CD4-positive, alpha-beta memory T cell (primary cell): ENCODE data around the gene PLSCR2. TPM values are rescaled to one million over a fixed set of nuclear protein-coding genes. Genes with fewer than 3 reads are reported as not detected.

Source experiments
- CTCF ChIA-PET: fragments of 350-600 bp; sonication (Branson Sonifier 250); formaldehyde crosslinking; loops from one replicate; lab custom pipeline; 2021; ENCODE audit warnings: inconsistent platforms; ENCODE audit not compliant: partially characterized antibody; lab: Charles Lee
- POLR2A ChIA-PET: fragments of 350-600 bp; sonication (Branson Sonifier 250); formaldehyde crosslinking; loops from one replicate; lab custom pipeline; 2021; ENCODE audit not compliant: partially characterized antibody; lab: Charles Lee
- DNase-seq, 5 donors: peaks; one replicate each; pipeline versions ENCODE4 v3.0.0 to v3.0.0-alpha.2; 2020 to 2022; ENCODE audit warnings: mixed read lengths in 1 of 5
- H3K27ac ChIP-seq: one replicate; pipeline ENCODE4 v1.7.0; 2013; ENCODE audit warnings: low read depth, low read length
- H3K27me3 ChIP-seq: 2 replicates; pipeline ENCODE4 v1.7.0; 2013; ENCODE audit warnings: mild to moderate bottlenecking, low read length, moderate library complexity; ENCODE audit not compliant: insufficient read depth
- H3K36me3 ChIP-seq: 2 replicates; pipeline ENCODE4 v1.7.0; 2013; ENCODE audit warnings: mild to moderate bottlenecking, low read length, moderate library complexity; ENCODE audit not compliant: insufficient read depth
- H3K4me1 ChIP-seq: 2 replicates; pipeline ENCODE4 v1.7.0; 2013; ENCODE audit warnings: mild to moderate bottlenecking, low read length, moderate library complexity; ENCODE audit not compliant: insufficient read depth
- H3K4me3 ChIP-seq, 2 donors: one replicate each; pipeline ENCODE4 v1.7.0; 2013; ENCODE audit warnings: low read length in 2 of 2, mild to moderate bottlenecking in 1 of 2
- H3K9me3 ChIP-seq, 2 donors: one replicate each; pipeline ENCODE4 v1.7.0; 2013; ENCODE audit warnings: low read length in 2 of 2, control low read depth in 1 of 2; ENCODE audit not compliant: control insufficient read depth in 1 of 2
- H3K27ac Mint-ChIP-seq, 7 donors: one replicate each; pipeline ENCODE4 v1.8.0; 2020 to 2021; ENCODE audit warnings: mixed read lengths in 7 of 7, mild to moderate bottlenecking in 6 of 7, inconsistent platforms in 3 of 7, moderate library complexity in 3 of 7
- H3K27me3 Mint-ChIP-seq, 2 donors: one replicate each; pipeline ENCODE4 v1.8.0; 2020 to 2021; ENCODE audit warnings: mixed read lengths in 2 of 2
- H3K36me3 Mint-ChIP-seq, 2 donors: one replicate each; pipeline ENCODE4 v1.8.0; 2020 to 2021; ENCODE audit warnings: mixed read lengths in 2 of 2, inconsistent platforms in 1 of 2, mild to moderate bottlenecking in 1 of 2
- H3K4me1 Mint-ChIP-seq, 4 donors: one replicate each; pipeline ENCODE4 v1.8.0; 2020 to 2021; ENCODE audit warnings: mixed read lengths in 4 of 4, mild to moderate bottlenecking in 1 of 4
- H3K4me3 Mint-ChIP-seq, 8 donors: one replicate each; pipeline ENCODE4 v1.8.0; 2020 to 2021; ENCODE audit warnings: mixed read lengths in 8 of 8, mild to moderate bottlenecking in 7 of 8, moderate library complexity in 6 of 8, inconsistent platforms in 3 of 8
- H3K9me3 Mint-ChIP-seq, 8 donors: one replicate each; pipeline ENCODE4 v1.8.0; 2020 to 2021; ENCODE audit warnings: mixed read lengths in 8 of 8, mild to moderate bottlenecking in 5 of 8, inconsistent platforms in 3 of 8, moderate library complexity in 1 of 8
- intact Hi-C: fragments of 100-400 bp; cut with micrococcal nuclease; formaldehyde crosslinking; loops from one replicate; pipeline ENCODE4 v1.15.1; 2023
- polyA plus RNA-seq, 2 donors: library from polyadenylated mRNA; unstranded; fragments of 300-500 nt; fragmentation: Illumina TruSeq; gene quantifications; one replicate each; pipeline ENCODE4 v1.2.3, GENCODE V29; 2021
- total RNA-seq, 2 experiments: library from RNA; stranded (reverse); gene quantifications; one replicate each; pipeline ENCODE4 v1.2.3, GENCODE V29; 2021

PLSCR2 gene
- total and polyA plus RNA-seq, 4 experiments from 2014 or later = 0.20 to 0.76 (median 0.72) TPM; not detected in 1

DNA sequence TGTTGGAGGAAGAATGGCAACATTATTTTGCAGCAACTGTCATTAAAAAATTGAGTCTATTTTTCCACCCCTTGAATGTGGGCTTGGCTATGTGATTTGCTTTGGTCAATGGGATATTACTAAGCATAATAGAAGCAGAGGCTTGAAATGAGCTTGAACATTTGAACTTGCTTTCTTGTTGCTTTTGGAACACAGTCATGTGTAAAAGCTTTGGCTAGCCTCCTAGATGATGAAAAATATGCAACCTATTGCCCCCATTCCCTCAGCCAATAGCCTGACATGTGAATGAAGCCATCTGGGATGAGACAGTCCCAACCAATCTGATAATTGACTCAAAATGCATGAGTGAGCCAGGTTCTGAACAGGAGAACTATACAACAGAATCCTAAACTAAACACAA is 78.4 kb downstream of the PLSCR2 start:
- H3K4me1 ChIP-seq = no peaks in the 10 kb centered on the region
- H3K27ac ChIP-seq = no peak overlapping the region
- Mint-ChIP-seq H3K4me3 (no peak overlapping the region), H3K9me3 (peaks cover 0 to 2% (median 0%) of the 10 kb centered on the region in 8 donors), H3K36me3 (no peaks in the 10 kb centered on the region), H3K4me1 (no peaks in the 10 kb centered on the region), H3K27me3 (no peaks in the 10 kb centered on the region), H3K27ac (no peak overlapping the region)
- no peak for DNase-seq
- intact Hi-C loops = no loop called here
- CTCF ChIA-PET = no interaction called here
- H3K4me3 ChIP-seq = no peak overlapping the region
- no peaks in the 10 kb centered on the region for H3K27me3 ChIP-seq
- POLR2A ChIA-PET = no interaction called here
- no peaks in the 10 kb centered on the region for H3K9me3 ChIP-seq
- H3K36me3 ChIP-seq = no peaks in the 10 kb centered on the region

DNA sequence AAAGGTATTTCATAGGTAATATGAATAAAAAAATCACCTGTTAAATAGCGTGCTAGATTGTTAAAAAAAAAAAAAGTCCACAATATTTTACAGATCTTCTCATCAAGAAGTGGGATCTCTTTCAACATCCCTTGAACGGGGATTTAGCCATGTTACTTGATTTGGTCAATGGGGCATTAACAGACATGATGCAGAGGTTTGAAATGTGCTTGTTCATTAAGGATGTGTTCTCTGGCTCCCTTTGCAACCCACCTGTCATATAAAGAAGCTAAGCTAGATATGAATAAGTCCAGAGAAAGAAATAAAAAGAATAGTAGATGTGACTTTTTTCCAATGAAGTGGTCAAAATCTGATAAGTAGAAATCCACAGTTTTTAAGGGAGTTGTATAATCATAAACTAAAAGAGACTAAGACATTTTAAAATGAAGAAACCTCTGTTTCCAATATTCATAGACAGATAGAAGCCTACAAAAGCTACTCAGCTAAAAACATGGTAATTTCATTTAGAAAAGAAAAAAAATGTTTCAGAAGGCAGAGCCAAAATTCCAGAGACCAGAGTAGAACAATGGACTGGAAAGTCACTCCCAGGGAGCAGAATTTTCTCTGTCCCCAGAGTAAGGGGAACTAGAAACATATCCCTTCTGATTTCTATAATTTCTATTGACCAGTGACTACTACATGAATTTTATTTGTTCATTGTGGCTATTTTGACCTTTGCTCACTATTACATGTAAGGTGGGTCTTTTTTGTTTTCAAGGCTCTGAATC is 79.2 kb downstream of the PLSCR2 start:
- Histone ChIP-seq H3K4me3 (no peak overlapping the region), H3K9me3 (no peaks in the 10 kb centered on the region), H3K27me3 (no peaks in the 10 kb centered on the region), H3K4me1 (no peaks in the 10 kb centered on the region), H3K36me3 (no peaks in the 10 kb centered on the region), H3K27ac (no peak overlapping the region)
- no peak overlapping the region for H3K4me3 Mint-ChIP-seq
- H3K27ac Mint-ChIP-seq = no peak overlapping the region
- ChIA-PET POLR2A (no interaction called here), CTCF (no interaction called here)
- no peaks in the 10 kb centered on the region for H3K4me1 Mint-ChIP-seq
- intact Hi-C loops = no loop called here
- H3K36me3 Mint-ChIP-seq = no peaks in the 10 kb centered on the region
- H3K9me3 Mint-ChIP-seq = peaks cover 0 to 2% (median 0%) of the 10 kb centered on the region in 8 donors
- DNase-seq = no peak
- H3K27me3 Mint-ChIP-seq = peaks cover 0 to 2% of the 10 kb centered on the region in 2 donors

DNA sequence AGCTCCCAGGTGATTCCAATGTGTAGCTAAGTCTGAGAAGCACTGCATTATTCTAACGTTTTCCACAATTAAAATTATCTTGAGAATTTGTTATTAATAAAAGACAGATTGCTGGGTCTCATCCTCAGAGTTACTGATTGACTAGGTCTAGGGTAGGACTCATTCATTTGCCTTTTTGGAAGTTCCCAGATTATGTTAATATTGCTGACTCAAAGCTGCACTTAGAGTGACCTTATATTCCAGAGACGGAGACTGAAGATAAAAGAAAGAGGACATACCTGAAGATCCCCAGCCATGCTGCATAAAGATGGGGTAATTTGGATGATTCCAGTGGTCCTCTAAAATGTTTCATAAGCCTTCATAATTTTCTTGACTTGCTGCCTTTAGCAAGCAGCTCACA is 81.8 kb downstream of the PLSCR2 start:
- Mint-ChIP-seq H3K27ac (no peak overlapping the region), H3K9me3 (peaks cover 0 to 2% (median 0%) of the 10 kb centered on the region in 8 donors), H3K36me3 (no peaks in the 10 kb centered on the region), H3K4me1 (no peaks in the 10 kb centered on the region), H3K27me3 (peaks cover 0 to 2% of the 10 kb centered on the region in 2 donors), H3K4me3 (no peak overlapping the region)
- Histone ChIP-seq H3K4me3 (no peak overlapping the region), H3K4me1 (no peaks in the 10 kb centered on the region), H3K36me3 (no peaks in the 10 kb centered on the region), H3K27me3 (no peaks in the 10 kb centered on the region), H3K9me3 (no peaks in the 10 kb centered on the region), H3K27ac (no peak overlapping the region)
- ChIA-PET POLR2A (no interaction called here), CTCF (no interaction called here)
- no peak for DNase-seq
- intact Hi-C loops = no loop called here

DNA sequence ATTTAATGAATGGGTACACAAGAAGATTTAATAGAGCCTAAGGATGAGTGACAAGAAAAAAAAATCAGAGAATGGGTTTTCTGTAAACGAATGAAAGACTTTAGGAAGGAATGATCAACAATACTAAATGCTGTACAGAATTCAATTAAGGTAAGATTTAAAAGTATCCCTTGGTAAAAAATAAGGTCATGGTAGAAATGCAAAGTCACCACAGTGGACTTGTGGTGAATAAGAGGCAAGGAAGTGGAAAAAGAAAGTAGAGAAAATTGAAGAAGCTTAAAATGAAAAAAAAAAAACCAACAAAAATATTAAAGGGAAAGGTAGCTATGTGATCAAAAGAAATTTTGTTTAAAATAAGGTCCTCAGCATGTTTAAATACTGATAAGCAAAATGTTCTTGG is 82.4 kb downstream of the PLSCR2 start:
- H3K36me3 Mint-ChIP-seq = no peaks in the 10 kb centered on the region
- ChIA-PET CTCF (no interaction called here), POLR2A (no interaction called here)
- Histone ChIP-seq H3K27ac (no peak overlapping the region), H3K4me3 (no peak overlapping the region), H3K4me1 (no peaks in the 10 kb centered on the region), H3K27me3 (no peaks in the 10 kb centered on the region), H3K9me3 (no peaks in the 10 kb centered on the region), H3K36me3 (no peaks in the 10 kb centered on the region)
- peaks cover 0 to 2% (median 0%) of the 10 kb centered on the region in 8 donors for H3K9me3 Mint-ChIP-seq
- no peaks in the 10 kb centered on the region for H3K4me1 Mint-ChIP-seq
- H3K4me3 Mint-ChIP-seq = no peak overlapping the region
- intact Hi-C loops = no loop called here
- H3K27ac Mint-ChIP-seq = no peak overlapping the region
- H3K27me3 Mint-ChIP-seq = peaks cover 0 to 2% of the 10 kb centered on the region in 2 donors
- DNase-seq = no peak

DNA sequence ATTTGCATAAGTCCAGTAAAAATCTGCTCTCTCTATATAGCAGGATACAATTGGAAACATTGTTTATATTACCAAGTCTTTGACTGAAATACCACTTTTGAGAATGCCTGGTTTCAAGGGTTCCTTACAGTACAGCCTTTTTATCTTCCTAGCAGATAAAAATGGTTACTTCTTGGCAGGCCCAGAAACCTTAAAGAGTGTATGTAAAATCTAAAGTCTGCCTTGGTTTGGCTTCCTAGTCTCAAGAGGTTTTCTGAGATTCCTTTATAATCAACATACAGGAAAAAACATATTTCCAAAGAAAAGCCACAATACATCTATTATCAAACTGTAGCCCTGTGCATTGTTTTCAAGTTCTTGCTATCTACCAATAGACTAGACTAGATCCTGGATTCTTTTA is 84.6 kb downstream of the PLSCR2 start:
- no peaks in the 10 kb centered on the region for H3K4me1 ChIP-seq

More for the DNA sequence above, 84.6 kb downstream of the PLSCR2 start:
- DNase-seq = no peak
- Mint-ChIP-seq H3K36me3 (no peaks in the 10 kb centered on the region), H3K9me3 (peaks cover 0 to 2% (median 0%) of the 10 kb centered on the region in 8 donors), H3K4me3 (no peak overlapping the region), H3K27ac (no peak overlapping the region), H3K27me3 (peaks cover 0 to 2% of the 10 kb centered on the region in 2 donors), H3K4me1 (no peaks in the 10 kb centered on the region)
- POLR2A ChIA-PET = no interaction called here
- Histone ChIP-seq H3K4me3 (no peak overlapping the region), H3K9me3 (no peaks in the 10 kb centered on the region), H3K27me3 (no peaks in the 10 kb centered on the region), H3K27ac (no peak overlapping the region), H3K36me3 (no peaks in the 10 kb centered on the region)
- CTCF ChIA-PET = no interaction called here
- intact Hi-C loops = no loop called here

Other genes with a start within 250 kb of the PLSCR2 start
- not detected for gene PLSCR4, start 218.5 kb downstream of the PLSCR2 start, total RNA-seq
- not detected for gene PLSCR4, start 218.5 kb downstream of the PLSCR2 start, polyA plus RNA-seq
- 10 to 100 TPM; 24.9 to 25.0 TPM for gene PLSCR1, start 75.0 kb upstream of the PLSCR2 start, total RNA-seq
- gene PLSCR1, start 75.0 kb upstream of the PLSCR2 start, polyA plus RNA-seq = 10 to 100 TPM; 24.9 to 34.2 TPM
- not detected for gene PLSCR5, start 135.8 kb upstream of the PLSCR2 start, total RNA-seq
- gene PLSCR5, start 135.8 kb upstream of the PLSCR2 start, polyA plus RNA-seq = not detected